ENCODE data around the gene PPP1R13B. TPM values are rescaled to one million over a fixed set of nuclear protein-coding genes. Genes with fewer than 3 reads are reported as not detected.

Gene PPP1R13B
- total and polyA plus RNA-seq, 2 experiments from 2014 or later = 2.0 to 8.5 TPM

DNA sequence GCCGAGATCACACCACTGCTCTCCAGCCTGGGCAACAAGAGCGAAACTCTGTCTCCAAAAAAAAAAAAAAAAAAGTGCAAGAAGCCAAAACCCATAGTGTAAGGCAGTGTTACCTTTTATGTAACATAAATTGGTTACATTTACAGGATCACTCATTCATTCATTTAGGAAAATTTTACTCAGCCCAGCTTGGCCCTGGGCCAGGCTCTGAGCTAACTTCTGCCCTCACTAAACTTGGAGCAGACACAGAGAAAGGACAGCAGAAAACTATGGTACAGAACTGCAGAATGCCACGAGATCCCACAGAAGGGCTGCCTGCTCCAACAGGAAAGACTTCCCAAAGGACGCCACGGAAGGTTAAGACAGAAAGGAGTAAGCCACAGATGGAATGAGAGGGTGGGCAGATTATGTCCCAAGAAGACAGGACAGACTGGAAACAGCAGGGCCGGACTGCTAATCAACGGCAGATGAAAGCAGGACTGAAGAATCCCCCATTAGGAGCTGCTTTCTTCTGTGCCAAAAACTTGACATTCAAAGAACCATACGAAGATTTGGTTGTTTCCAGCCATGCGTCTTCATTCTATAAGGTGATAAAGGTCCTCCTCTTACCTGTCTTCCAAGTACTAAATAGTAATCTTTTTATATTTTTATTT lies 18.9 kb downstream of the PPP1R13B start:
- Histone ChIP-seq H3F3A (replicated peaks; ENCODE audit: low read depth) (no peaks in the 10 kb centered on the region), H3K36me3 (ENCODE audit: insufficient read depth) (no peaks in the 10 kb centered on the region), H4K20me1 (replicated peaks; ENCODE audit: insufficient read depth) (no peaks in the 10 kb centered on the region; the same call in 1 of the 2 replicates), H2AFZ (no peak overlapping the region), H3K4me2 (no peak overlapping the region), H3K4me3 (no peak overlapping the region), H3K79me2 (replicated peaks; ENCODE audit: insufficient read depth) (no peaks in the 10 kb centered on the region), H3K27ac (ENCODE audit: low read depth) (no peak overlapping the region), H3K27me3 (ENCODE audit: insufficient read depth) (no peaks in the 10 kb centered on the region), H3K4me1 (ENCODE audit: insufficient read depth) (no peaks in the 10 kb centered on the region), H3K9me2 (ENCODE audit: insufficient read depth) (no peaks in the 10 kb centered on the region)
- H3K27ac Mint-ChIP-seq = no peak overlapping the region
- H3K9me3 Mint-ChIP-seq = no peaks in the 10 kb centered on the region
- no peaks in the 10 kb centered on the region for H3K4me1 Mint-ChIP-seq
- DNase-seq (ENCODE audit: low spot score) = no peak
- H3K36me3 Mint-ChIP-seq (ENCODE audit: low read depth) = no peaks in the 10 kb centered on the region
- no peak overlapping the region for H3K4me3 Mint-ChIP-seq
- no peak for ATAC-seq
- TF ChIP-seq JUNB (IDR thresholded peaks at IDR 0.05; ENCODE audit: unreplicated experiment) (no peak), NANOG (IDR thresholded peaks at IDR 0.05; ENCODE audit: borderline replicate concordance) (no peak), ZNF331 (CRISPR knock-in tag; IDR thresholded peaks at IDR 0.05; ENCODE audit: low read depth) (no peak), ZNF114 (CRISPR knock-in tag; IDR thresholded peaks at IDR 0.05) (no peak), EZH2phosphoT487 (IDR thresholded peaks at IDR 0.05; ENCODE audit: unreplicated experiment) (no peak), EZH2 (IDR thresholded peaks at IDR 0.05; ENCODE audit: low read depth, unreplicated experiment) (no peak), CREB1 (CRISPR knock-in tag; IDR thresholded peaks at IDR 0.05; ENCODE audit: low read depth) (no peak), POLR2AphosphoS5 (IDR thresholded peaks at IDR 0.05; ENCODE audit: low read depth) (no peak), STAT1 (IDR thresholded peaks at IDR 0.05; ENCODE audit: unreplicated experiment) (no peak)
- TF ChIP-seq, protein P1, sequence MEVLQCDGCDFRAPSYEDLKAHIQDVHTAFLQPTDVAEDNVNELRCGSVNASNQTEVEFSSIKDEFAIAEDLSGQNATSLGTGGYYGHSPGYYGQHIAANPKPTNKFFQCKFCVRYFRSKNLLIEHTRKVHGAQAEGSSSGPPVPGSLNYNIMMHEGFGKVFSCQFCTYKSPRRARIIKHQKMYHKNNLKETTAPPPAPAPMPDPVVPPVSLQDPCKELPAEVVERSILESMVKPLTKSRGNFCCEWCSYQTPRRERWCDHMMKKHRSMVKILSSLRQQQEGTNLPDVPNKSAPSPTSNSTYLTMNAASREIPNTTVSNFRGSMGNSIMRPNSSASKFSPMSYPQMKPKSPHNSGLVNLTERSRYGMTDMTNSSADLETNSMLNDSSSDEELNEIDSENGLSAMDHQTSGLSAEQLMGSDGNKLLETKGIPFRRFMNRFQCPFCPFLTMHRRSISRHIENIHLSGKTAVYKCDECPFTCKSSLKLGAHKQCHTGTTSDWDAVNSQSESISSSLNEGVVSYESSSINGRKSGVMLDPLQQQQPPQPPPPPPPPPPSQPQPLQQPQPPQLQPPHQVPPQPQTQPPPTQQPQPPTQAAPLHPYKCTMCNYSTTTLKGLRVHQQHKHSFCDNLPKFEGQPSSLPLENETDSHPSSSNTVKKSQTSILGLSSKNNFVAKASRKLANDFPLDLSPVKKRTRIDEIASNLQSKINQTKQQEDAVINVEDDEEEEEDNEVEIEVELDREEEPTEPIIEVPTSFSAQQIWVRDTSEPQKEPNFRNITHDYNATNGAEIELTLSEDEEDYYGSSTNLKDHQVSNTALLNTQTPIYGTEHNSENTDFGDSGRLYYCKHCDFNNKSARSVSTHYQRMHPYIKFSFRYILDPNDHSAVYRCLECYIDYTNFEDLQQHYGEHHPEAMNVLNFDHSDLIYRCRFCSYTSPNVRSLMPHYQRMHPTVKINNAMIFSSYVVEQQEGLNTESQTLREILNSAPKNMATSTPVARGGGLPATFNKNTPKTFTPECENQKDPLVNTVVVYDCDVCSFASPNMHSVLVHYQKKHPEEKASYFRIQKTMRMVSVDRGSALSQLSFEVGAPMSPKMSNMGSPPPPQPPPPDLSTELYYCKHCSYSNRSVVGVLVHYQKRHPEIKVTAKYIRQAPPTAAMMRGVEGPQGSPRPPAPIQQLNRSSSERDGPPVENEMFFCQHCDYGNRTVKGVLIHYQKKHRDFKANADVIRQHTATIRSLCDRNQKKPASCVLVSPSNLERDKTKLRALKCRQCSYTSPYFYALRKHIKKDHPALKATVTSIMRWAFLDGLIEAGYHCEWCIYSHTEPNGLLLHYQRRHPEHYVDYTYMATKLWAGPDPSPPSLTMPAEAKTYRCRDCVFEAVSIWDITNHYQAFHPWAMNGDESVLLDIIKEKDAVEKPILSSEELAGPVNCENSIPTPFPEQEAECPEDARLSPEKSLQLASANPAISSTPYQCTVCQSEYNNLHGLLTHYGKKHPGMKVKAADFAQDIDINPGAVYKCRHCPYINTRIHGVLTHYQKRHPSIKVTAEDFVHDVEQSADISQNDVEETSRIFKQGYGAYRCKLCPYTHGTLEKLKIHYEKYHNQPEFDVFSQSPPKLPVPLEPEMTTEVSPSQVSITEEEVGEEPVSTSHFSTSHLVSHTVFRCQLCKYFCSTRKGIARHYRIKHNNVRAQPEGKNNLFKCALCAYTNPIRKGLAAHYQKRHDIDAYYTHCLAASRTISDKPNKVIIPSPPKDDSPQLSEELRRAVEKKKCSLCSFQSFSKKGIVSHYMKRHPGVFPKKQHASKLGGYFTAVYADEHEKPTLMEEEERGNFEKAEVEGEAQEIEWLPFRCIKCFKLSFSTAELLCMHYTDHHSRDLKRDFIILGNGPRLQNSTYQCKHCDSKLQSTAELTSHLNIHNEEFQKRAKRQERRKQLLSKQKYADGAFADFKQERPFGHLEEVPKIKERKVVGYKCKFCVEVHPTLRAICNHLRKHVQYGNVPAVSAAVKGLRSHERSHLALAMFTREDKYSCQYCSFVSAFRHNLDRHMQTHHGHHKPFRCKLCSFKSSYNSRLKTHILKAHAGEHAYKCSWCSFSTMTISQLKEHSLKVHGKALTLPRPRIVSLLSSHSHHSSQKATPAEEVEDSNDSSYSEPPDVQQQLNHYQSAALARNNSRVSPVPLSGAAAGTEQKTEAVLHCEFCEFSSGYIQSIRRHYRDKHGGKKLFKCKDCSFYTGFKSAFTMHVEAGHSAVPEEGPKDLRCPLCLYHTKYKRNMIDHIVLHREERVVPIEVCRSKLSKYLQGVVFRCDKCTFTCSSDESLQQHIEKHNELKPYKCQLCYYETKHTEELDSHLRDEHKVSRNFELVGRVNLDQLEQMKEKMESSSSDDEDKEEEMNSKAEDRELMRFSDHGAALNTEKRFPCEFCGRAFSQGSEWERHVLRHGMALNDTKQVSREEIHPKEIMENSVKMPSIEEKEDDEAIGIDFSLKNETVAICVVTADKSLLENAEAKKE (CRISPR knock-in tag; IDR thresholded peaks at IDR 0.05) = no peak
- TF ChIP-seq, protein P2, sequence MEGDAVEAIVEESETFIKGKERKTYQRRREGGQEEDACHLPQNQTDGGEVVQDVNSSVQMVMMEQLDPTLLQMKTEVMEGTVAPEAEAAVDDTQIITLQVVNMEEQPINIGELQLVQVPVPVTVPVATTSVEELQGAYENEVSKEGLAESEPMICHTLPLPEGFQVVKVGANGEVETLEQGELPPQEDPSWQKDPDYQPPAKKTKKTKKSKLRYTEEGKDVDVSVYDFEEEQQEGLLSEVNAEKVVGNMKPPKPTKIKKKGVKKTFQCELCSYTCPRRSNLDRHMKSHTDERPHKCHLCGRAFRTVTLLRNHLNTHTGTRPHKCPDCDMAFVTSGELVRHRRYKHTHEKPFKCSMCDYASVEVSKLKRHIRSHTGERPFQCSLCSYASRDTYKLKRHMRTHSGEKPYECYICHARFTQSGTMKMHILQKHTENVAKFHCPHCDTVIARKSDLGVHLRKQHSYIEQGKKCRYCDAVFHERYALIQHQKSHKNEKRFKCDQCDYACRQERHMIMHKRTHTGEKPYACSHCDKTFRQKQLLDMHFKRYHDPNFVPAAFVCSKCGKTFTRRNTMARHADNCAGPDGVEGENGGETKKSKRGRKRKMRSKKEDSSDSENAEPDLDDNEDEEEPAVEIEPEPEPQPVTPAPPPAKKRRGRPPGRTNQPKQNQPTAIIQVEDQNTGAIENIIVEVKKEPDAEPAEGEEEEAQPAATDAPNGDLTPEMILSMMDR (conservative IDR thresholded peaks at IDR 0.05; ENCODE audit: low read depth in 2 of 2) = no peak
- TF ChIP-seq, protein P3, sequence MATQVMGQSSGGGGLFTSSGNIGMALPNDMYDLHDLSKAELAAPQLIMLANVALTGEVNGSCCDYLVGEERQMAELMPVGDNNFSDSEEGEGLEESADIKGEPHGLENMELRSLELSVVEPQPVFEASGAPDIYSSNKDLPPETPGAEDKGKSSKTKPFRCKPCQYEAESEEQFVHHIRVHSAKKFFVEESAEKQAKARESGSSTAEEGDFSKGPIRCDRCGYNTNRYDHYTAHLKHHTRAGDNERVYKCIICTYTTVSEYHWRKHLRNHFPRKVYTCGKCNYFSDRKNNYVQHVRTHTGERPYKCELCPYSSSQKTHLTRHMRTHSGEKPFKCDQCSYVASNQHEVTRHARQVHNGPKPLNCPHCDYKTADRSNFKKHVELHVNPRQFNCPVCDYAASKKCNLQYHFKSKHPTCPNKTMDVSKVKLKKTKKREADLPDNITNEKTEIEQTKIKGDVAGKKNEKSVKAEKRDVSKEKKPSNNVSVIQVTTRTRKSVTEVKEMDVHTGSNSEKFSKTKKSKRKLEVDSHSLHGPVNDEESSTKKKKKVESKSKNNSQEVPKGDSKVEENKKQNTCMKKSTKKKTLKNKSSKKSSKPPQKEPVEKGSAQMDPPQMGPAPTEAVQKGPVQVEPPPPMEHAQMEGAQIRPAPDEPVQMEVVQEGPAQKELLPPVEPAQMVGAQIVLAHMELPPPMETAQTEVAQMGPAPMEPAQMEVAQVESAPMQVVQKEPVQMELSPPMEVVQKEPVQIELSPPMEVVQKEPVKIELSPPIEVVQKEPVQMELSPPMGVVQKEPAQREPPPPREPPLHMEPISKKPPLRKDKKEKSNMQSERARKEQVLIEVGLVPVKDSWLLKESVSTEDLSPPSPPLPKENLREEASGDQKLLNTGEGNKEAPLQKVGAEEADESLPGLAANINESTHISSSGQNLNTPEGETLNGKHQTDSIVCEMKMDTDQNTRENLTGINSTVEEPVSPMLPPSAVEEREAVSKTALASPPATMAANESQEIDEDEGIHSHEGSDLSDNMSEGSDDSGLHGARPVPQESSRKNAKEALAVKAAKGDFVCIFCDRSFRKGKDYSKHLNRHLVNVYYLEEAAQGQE (IDR thresholded peaks at IDR 0.05; ENCODE audit: unreplicated experiment) = no peak
- TF ChIP-seq, protein P4, sequence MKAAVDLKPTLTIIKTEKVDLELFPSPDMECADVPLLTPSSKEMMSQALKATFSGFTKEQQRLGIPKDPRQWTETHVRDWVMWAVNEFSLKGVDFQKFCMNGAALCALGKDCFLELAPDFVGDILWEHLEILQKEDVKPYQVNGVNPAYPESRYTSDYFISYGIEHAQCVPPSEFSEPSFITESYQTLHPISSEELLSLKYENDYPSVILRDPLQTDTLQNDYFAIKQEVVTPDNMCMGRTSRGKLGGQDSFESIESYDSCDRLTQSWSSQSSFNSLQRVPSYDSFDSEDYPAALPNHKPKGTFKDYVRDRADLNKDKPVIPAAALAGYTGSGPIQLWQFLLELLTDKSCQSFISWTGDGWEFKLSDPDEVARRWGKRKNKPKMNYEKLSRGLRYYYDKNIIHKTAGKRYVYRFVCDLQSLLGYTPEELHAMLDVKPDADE (IDR thresholded peaks at IDR 0.05) = no peak
- peaks cover 2% of the 10 kb centered on the region for H3K27me3 Mint-ChIP-seq (ENCODE audit: insufficient read depth, low read depth, poor library complexity)

All from GM23338 (cell line).